Measurements from ENCODE around the gene PROX1.
A peak's percentile ranks its signal among the peaks of the same experiment; 100 is the strongest.

PROX1 gene

DNA sequence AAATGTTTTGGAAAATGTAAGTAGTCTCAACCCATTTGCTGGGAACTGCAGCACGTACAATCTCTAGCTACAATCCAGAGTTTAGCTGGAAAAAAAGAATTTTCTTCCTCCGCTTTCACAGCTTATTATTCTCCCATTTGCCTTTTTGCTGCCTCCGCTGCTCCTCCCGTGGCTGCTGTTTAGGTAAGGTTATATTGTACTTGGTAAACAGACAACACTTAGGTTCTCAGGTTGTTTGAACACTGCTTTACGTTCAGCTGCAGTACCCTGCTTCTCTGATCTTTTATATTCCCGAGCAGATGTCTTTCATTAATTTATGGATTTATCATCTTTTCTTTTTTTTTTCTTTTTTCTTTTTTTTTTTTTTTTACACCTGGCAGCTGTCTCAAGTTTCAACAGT is 14.3 kb downstream of the PROX1 start:
- DNase-seq, result peak; percentile 79

GRCh38 chr1:214002472-214002871 is 14.7 kb downstream of the PROX1 start:
- peak; percentile 74 for DNase-seq

GRCh38 chr1:214003233-214003632 is 15.5 kb downstream of the PROX1 start:
- DNase-seq, result no peak

DNA sequence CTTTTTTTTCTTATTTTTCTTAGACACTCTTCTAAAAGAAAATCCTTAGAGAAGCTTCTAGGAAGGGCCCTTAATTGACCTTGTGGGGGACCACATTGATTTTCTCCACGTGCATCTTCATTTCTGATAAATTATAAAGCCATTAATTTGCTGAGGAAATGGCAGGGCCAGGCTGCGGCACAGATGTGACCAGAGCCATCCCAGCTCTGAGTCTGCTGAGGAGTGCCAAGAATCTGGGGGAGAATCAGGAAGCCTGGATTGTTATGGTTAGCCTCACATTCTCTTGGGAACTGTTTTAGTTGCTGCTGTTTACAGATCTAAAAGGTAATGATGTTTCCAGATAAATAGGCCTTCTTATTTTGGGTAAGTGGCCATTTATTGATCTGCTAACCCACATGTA is 16.2 kb downstream of the PROX1 start:
- no peak for DNase-seq

DNA sequence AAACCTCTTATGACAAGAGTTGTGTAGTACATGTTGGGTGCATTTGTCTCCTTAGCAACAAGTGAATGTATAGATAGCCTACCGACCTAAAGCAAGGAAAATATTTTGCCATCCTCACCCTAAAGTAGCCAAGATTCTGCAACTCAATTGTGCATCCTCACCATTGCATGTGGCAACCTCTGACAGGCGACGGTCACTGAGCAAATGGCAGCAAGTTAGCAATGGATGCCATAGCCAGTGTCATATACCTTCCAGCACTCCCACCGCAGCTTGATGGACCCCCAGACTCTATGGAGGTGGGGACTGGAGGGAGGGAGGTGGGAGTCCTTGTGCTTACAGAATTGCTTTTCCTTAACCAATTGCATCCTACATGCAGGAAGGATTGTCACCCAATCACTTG is 17.0 kb downstream of the PROX1 start:
- no peak for DNase-seq

GRCh38 chr1:214005708-214006107 is 17.9 kb downstream of the PROX1 start:
- DNase-seq, result no peak

- no peak for DNase-seq
These were observed 19.1 kb downstream of the PROX1 start for GRCh38 chr1:214006845-214007244.

DNA sequence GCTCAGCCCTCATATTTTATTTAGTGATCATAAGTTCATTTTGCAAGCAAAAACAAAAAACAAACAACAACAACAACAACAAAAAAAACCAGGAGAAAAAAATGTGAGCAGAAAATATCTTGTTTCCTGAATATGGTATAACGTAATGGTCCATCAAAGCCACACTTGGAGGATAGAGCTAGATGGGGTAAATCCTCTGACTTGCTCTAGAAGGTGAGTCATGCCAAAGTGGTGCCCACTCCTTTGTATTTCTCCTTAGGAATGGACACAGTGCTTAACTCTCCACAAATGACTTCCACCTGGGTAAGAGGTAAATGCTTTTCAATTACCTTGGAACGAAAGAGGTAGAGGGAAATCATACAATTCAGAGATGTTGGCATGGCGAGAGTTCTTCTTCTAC is 20.6 kb downstream of the PROX1 start:
- no peak for DNase-seq

DNA sequence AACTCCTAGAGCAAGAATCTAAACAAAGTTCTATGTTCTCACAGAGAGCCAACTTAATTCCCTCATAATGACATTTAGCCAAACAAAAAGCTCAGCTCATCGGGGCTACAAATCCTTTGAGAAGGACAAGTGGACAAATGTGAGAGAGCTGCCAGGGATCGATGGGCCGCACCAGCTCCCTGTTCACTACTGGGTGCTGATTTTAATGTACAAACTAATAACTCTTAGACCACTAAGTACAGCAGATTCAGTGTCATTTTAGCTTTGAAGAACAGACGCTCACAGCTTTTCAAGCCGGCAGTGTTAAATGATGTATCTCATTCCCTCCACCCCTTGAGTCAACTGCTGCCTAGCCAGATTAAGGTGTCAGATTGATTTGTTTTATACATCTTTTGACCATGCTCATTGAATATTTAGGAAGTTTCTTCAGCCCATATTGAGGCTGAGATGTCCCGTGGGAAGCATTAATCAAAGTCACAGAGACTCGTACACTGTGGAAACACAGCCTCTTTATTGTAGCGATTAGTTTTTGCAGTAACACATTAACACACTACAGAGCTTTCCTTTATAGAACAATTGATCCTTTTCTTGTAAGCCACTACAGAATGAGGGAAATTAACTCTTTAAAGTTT is 21.1 kb downstream of the PROX1 start:
- no peak for DNase-seq

DNA sequence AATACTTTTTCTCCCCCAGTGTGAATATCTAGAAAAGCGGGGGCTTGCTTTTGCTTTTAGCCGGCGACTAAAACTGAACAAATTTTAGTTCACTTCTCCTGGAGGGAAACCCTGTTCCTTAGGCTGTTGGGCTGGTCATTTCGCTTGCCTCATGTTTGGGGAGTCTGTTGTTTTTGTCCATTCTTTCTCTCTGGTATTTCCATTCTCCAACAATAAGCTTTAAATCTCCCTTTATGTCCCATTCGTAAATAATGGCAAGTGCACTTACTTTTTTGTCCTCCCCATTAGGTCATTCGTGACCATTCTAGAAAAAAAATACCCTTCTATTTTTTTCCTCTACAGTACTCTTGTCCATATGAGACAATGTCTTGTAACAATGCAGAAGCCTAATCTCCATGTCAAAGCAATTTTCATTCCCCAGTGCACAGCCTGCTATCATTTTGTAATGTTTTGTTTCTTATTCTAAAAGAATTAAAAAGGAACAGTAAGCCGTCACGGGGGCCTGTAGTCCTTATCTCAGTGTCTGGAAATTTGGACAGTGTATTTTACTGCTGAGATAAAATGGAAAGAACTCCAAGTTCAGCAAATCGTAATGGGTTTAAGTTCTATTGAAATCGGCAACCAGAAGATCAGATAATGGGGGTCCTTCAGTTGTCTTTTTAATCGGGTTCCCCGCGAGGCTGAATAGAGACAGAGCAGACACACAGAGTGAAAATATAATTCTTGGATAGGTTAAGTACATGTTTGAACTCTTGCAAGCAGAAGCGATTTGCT is 21.8 kb downstream of the PROX1 start:
- DNase-seq, result no peak

DNA sequence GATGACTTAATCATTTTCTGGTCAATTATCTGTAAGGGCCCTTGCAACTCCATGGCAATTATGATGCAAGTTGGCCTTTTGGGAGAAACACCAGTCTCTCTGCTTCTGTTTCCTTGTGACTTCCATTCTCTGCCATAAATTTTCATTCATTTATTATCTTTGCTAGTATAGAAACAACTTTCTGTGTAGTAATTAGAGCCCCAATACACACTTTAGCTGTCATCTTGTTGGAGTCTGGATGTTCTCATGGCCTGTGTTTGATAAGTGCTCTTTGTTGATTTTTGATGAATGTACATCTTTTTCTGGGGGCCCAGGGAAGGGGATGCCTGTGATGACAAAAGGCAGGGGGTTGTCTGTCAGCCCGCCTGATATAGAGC is 22.4 kb downstream of the PROX1 start:
- no peak for DNase-seq

GRCh38 chr1:214010717-214011116 is 22.9 kb downstream of the PROX1 start:
- no peak for DNase-seq

- DNase-seq, result no peak
These were observed 24.6 kb downstream of the PROX1 start for GRCh38 chr1:214012418-214012817.

DNA sequence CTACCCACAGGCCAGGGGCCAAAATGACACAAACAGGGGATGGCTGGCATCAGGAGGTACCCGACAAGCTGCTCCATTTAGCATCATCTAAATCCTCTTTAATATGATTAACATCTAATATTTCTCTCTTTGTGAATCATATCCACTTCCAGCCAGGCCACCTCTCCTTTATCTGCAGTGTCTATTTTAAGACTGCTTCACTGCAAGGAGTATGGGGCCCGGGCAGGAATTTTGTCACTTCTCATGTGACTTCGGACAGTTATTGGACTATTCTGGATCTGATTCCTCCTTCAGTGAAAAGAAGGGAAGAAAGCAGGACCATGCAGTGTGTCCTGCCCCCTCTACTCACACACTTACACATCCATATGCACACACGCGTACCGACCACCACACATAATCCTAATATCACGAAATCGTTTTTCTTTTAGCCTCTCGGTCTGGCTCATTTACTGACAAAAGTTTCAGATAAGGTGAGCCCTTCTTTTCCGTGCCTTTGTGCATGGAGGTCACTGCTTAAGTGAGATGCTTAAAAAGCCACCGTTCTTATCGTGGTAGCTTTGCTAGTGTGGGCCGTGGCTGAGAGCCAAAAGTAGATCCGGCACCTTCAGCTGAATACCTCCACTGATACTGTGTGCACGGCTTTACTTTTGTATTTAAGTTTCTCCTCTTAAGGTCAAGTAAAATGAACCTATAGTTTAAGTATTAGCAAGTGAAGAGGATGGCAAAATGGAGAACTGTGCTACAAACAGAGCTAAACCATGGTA is 26.0 kb downstream of the PROX1 start:
- DNase-seq, result no peak

GRCh38 chr1:214014730-214015129 is 27.0 kb downstream of the PROX1 start:
- no peak for DNase-seq

DNA sequence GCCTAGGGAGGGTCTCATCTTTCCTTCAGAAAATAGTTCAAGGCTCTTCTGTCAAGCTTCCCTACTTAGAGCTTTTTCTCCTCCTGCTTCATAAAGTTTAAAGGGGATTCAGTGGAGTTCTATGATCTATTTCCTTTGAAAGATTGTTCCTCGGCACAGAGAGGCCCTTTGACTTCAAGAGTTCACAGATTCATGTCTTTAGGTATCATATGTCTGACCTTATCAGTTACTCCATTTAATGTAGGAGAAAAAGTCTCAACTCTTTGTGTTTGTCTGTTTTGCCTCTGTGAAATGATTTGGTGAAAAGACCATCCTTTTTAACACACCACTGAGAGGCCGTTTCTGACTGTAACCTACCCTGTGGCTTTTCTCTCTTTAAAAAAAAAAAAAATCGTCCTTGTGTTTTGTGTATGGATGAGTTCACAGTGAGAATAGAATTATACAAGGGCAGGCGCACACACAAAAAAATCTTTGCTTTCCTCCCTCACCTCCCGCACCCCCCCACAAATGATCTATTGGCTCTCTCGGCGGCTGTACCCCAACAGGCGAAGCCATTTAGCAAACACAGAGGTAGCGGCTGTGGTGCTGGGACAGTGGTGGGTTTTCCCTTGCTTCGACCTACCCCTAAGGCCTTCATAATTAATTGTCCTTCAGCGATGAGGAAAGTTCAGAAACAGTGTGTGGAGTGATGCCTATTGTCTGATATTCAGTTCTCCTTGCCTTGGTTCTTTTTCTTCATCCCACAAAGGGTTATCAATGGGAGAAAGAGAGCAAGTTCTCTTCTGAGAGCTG is 29.6 kb downstream of the PROX1 start:
- DNase-seq, result peak; percentile 22

DNA sequence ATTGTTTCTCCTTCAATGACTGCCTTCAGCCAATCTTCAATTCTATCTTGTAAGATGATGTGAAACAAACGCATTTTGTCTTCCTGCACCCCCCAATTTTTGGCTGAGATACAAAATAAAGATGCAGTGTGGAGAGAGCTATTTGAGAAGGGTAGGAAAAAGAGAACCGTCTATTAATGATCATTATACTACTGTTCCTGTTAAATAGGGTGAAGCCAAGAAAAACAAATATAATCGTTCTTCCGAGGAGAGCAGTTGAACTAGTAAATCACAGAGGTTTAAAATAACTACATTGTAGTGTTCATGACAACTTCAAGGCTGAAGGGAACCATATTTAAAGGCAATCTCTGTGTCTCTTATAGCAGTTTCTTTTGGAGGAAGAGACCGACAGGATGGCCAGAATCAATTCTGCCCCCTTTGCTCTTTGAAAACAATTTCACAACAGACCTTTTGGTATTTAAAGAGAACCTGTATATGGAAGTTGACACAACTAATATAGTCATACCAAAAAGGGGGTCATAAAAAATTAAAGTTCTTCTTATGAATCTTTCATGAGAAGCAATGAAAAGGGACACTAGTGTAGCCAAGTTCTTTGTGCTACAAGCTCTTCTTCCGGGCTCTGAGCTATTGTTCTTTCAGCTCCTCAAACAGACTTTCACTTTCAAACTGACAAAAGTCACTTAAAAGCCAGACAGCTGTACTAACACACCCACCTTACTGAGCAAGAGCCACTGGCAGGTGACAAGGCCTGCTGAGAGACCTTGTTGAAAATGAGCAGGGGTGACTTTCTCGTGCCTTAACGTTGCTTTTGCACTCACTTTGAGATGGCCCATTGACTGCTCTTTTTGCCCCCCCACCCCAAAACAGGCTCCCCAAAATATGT is 30.9 kb downstream of the PROX1 start:
- DNase-seq, result peak; percentile 96

DNA sequence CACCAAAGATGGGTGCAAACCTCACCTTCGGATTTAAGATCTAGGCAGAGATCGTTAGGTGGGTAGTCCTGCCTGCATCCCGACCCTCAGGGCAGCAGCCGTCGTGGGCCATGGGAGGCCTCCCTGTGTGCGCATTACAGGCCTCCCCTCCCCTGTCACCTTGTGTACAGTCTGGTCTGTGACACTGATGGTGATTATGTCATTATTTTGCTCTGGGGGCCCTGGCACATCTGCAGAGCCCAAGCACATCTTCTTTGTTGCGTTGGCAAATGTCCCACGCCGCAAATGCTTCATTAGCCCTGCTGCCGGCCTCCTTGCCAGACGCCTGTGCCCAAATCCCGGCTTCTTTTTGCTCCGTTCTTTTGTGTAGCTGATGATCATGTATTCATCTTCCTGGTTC is 31.7 kb downstream of the PROX1 start:
- DNase-seq, result peak; percentile 71

DNA sequence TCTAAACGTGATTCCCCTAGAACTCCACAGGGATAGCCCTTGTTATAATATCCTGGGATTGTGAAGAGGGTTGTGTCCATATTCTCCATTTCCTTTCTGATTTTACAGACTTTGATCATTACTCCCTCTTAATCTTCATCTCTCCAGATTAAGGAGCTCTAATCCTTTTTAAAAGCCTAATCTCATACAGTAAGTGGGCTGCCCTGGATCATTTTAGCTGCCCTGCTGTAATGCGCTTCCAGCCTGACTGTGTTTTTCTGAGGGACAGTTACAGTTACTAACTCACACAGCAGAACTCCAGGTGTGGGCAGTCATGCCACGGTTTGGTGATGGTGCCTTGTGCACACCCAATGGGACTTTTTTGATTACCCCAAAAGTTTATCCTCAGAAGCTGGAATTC is 33.5 kb downstream of the PROX1 start:
- no peak for DNase-seq

- peak; percentile 39 for DNase-seq
These were observed 34.5 kb downstream of the PROX1 start for GRCh38 chr1:214022229-214022791.

DNA sequence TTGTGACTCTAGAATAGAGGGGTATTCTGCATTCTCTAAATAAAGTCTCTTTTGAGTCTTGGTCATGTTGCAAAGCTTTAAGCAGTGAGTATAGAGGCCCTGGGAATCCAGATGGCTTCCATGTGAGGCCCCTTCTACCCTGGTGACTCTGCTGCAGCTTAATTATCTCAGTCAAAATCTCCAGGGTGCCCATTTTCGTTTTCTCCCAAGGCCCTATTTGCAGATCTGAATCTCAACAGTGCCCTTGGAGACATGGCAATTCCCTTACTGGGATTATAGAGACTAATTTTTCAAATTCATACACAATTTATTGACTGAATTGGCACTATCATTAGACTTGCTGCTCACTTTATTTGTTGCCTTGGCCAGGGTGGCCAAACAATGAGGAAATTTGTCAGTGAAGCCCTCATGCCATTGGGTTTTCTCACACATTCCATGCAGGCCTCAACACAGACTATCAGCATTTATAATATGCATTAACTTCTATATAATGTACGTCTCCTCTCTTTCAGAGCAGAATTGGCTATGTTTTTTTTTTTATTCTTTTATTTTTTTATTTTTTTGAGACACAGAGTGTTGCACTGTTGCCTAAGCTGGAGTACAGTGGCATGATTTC is 35.1 kb downstream of the PROX1 start:
- no peak for DNase-seq
